ENCODE measurements around the gene TAF4.
"Not testable (repeated sequence)": the region's sequence is repeated elsewhere in the genome, so short reads cannot be mapped to it uniquely, and the experiment has no call there.

The TAF4 gene

DNA sequence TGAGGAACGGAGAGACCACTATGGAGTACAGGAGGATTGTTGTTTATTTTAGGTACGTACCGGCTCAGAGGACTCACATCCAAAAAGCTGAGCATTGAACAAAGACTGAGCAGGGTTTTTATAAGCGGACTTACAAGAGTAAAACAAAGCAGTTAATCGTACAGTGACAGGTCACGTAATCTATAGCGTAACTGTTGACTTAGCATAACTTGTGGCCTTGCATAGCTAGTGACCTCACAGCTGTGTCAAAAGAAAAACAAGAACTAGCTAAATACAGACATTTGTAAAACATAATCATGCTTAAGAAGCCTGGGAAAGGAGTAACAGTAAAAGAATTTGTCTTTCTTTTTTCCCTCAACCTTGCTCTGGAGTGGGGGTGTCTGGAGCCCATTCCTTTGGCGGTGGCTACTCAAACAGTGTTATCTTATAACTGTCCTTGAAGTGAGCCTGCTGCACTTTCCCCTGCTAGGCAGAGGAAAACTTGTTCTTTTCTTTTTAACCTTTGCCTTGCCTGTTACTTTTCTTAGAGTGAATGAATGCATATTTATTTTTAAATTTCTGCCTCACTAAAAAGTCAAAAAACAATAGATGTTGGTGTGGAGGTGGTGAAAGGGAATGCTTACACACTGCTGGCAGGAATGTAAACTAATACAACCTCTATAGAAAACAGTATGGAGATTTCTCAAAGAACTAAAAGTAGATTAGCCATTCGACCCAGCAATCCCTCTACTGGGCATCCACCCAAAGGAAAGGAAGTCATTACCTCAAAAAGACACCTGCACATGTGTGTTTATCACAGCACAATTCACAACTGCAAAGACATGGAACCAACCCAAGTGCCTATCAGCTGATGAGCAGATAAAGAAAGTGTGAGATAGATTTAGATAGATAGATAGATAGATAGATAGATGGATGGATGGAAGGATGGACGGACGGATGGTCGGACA, 109.0 kb downstream of the TAF4 start:
- FAIRE-seq = no peak

- FAIRE-seq = no peak
These were observed 109.8 kb downstream of the TAF4 start for GRCh38 chr20:61955668-61956395.

- no peak for FAIRE-seq
These were observed 111.2 kb downstream of the TAF4 start for GRCh38 chr20:61954276-61955021.

- FAIRE-seq = no peak
These were observed 112.4 kb downstream of the TAF4 start for GRCh38 chr20:61953037-61954021.

DNA sequence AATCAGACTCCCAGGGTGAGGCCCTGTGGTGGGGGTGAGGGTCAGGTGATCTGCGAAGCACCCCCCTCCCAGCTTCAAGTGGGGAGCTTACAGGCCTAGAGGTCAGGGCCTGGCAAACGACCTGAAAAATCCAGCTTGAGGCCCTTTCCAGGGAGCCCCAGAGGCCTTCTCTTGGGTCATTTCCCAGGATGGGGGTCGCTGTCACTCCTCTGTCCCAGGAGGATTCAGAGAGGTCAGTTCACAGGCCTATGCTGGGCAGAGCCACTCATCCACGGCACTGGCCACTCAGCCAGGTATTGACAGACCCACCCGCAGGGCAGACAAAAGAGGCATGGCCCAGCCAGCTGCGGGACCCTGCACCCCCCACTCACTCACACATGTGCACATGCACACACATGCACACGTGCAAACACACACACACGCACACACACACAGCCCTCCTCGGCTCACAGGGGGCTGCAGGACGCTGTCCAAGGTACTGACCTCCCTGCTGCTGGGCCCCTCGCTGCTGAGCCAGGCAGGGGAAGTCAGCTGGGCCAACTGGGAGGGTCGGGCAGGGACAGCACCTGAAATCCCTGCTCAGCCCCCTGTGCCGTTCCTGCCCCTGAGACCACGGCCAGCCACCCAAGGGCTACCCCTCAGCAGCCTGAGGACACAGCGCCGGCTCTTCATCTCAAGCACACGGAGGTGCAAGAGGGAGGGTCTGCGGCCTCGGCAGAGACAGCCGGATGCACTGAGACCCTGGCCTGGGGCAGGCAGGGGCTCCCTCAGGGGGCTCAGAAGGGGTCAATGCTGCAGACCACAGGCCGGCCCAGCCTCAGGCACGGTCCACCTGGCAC, 113.8 kb downstream of the TAF4 start:
- FAIRE-seq = no peak

DNA sequence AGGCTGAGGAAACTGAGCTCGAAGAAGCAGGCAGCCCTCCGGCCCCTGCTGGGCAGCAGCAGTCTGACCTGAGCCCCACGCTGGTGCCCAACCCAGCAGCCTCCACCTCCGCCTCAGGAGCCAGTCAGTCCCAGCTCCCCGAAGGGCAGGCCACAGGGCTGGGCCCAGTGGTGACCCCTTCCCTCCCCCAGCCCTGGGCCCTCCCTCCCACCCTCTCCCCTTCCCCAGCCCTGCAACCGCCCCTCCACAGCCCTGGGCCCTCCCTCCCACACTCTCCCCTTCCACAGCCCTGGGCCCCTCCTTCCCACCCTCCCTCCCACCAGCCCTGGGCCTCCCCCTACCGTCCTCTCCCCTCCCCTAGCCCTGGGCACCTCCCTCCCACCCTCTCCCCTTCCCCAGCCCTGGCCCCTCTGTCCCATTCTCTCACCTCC, 115.0 kb downstream of the TAF4 start:
- no peak for FAIRE-seq

DNA sequence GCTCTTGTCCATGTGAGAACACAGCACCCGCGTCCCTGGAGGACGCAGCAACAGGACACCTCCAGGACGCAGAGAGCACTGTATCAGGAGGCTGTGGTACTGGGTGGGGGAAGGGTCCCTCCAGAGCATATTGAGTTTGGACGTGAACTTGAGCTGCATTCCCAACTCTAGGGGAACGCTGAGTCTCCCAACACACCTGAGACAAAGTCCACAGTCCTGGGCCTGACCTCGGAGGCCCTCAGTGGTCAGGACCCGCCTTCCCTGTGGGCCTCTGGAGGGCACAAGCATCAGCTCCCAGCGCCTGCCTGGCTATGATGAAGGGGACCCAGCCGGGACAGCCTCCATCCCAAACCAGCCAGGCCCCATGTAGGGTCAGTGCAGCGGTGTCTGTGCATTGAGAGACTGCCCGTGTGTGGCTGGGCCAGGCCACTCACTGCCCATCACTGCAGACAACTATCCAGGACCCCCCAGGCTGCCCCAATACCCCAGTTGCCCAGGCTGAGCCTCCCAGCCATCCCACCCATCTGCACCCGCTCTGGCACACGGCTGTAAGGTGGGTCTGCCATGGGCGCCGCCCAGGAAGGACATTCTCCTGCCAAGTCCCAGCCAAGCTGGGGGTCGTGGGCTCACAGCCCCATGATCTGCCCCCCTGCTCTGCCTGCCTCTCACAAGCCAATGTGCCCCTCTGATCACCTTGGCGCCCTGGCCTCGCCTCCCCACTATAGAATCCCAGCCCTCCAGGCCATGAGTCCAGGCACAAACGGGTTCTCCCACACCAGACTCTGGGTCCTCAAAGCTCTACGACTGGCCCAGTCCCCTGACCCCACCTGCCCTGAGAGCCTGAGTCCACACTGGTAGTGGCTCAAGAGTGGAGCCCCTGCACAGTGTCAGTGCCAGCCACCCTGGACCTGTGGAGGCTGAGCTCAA, 115.7 kb downstream of the TAF4 start:
- FAIRE-seq = no peak

- no peak for FAIRE-seq
These were observed 116.3 kb downstream of the TAF4 start for GRCh38 chr20:61949363-61949713.

DNA sequence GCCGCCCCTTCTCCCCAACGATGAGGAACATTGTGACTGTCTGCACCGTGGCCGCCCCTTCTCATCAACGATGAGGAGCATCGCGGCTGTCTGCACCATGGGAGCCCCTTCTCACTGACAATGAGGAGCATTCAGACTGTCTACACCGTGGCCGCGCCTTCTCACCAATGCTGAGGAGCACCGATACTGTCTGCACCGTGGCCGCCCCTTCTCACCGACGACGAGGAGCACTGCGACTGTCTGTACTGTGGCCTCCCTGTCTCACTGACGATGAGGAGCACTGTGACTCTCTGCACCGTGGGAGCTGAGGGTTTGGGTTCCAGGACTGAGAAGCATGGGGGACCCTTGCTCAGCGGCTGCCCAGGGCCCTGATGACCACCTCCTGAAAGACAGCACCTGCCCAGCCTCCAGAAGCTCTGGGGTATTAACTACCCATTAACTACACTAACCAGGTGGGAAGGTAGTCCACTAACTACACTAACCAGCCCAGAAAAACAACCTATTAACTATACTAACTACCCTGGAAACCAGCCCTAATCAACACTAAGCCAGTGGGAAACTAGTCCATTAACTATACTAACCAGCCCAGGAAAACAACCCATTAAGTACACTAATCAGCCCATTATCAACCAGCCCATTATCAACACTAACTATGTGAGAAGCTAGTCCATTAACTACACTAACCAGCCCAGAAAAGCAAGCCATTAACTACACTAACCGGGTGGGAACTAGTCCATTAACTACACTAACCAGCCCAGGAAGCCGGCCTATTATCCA, 116.9 kb downstream of the TAF4 start:
- FAIRE-seq = no peak

- FAIRE-seq = not testable (repeated sequence)
These were observed 117.6 kb downstream of the TAF4 start for GRCh38 chr20:61948056-61948455.

GRCh38 chr20:61945495-61945894, 120.2 kb downstream of the TAF4 start:
- FAIRE-seq = not testable (repeated sequence)

DNA sequence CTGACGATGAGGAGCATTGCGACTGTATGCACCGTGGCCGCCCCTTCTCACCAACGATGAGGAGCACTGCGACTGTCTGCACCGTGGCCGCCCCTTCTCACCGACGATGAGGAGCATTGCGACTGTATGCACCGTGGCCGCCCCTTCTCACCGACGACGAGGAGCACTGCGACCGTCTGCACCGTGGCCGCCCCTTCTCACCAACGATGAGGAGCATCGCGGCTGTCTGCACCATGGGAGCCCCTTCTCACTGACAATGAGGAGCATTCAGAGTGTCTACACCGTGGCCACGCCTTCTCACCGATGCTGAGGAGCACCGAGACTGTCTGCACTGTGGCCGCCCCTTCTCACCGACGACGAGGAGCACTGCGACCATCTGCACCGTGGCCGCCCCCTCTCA, 120.7 kb downstream of the TAF4 start:
- FAIRE-seq = not testable (repeated sequence)

GRCh38 chr20:61942526-61942925, 123.2 kb downstream of the TAF4 start:
- FAIRE-seq = no peak

DNA sequence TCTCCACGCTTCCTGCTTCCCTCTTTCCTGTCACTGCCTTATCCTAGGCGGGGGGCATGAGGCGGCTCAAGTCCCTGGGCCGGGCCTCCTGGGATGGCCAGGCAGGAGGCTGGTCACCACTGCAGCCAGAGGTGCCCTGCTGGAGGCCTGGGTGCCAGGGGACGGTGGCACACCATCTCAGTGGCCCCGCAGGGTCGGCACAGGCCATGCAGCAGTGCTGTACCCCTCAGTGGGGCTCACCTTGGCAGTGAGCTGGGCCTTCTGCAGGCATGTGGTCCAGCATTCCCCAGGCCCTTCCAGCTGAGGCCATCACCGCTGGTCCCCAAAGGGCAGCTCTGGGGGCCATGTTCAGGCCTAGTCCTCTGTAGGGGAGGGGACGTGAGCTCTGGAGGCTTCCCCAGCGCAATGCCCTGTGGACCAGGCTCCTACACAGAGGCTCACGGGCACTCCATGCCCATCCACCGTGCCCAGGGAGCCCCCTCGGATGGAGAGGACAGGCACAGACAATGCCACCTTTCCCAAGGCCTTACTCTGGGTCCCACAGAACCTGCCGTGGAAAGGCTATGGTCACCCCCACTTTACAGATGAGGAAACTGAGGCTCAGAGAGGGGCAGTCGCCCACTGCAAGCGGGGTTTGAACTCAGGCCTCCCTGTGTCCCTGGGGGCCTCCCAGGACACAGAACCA, 123.8 kb downstream of the TAF4 start:
- FAIRE-seq = no peak

DNA sequence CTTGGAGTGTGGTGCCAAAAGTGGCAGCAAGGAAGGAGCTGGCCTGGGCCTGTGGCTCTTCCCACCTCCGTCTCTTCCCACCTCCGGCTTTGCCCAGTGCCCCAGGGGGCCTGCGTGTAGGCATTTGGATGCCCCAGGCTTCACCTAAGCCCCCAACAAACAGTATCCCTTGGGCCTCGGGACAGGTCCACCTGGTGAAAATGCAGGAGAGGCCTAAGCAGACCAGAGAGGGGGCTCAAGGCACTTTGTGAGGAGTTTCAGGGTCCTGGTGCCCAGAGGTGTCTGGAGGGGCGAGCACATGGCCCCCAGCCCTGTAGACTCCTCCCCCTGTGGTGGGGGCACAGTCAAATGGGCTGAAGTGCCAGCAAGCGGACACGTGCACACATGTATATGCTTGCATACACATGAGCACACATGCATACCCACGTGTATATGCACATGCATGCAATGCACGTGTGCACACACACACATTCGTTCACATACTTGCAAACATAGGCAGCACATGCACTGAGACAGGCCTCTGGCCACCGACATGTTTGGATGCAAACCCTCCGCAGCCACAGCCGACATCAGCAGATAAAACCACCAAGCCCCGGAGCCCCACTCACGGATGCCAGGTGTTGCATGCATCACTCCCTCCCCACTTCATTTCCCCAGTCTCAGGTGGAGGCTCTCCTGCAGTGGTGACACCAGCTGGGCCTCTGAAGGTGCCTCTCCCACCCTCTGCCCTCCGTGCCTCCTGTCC, 124.5 kb downstream of the TAF4 start:
- no peak for FAIRE-seq

DNA sequence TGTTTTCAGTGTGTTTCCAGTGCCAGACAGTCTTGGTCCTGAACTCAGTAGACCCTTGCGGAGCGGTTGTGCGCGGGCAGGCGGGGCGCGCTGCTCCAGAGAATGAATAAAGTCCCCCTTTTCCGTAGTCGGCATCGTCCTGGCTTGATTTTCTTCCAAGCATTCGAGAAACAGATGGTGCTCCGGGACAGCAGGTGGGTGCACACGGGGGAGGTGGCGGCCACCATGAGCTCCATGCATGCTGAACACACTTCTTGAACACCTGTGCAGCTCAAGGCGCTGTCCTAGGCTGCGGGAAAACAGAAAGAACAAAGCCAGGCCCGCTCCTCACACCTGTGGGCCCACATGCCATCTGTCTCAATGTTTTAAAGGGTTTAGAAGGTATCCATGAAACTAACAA, 125.2 kb downstream of the TAF4 start:
- FAIRE-seq = no peak

- FAIRE-seq = no peak
These were observed 125.9 kb downstream of the TAF4 start for GRCh38 chr20:61939691-61940360.
